AG04449 (cell line): ENCODE results near the gene YBX2.
A peak's percentile ranks its signal among the peaks of the same experiment; 100 is the strongest.

ENCODE experiments used
- CTCF ChIA-PET: fragments of 350-600 bp; formaldehyde crosslinking; extraction: SDS; loops from one replicate; lab custom pipeline; 2021; ENCODE audit warnings: antibody characterized with exemption; lab: Yijun Ruan, JAX
- POLR2A ChIA-PET: fragments of 400-600, 350-600 bp; formaldehyde crosslinking; extraction: SDS; loops from one replicate; lab custom pipeline; 2020; ENCODE audit warnings: antibody characterized with exemption, inconsistent platforms; lab: Yijun Ruan, JAX
- DNase-seq: peaks from one replicate; pipeline ENCODE4 v3.0.0-alpha.2; 2010; ENCODE audit warnings: low read depth, low spot score
- H3K4me3 ChIP-seq: 2 replicates; pipeline ENCODE4 v1.5.1; 2011; ENCODE audit warnings: low read depth, mild to moderate bottlenecking, control low read depth, low read length
- TF ChIP-seq, protein P1 (sequence below): IDR thresholded peaks from one replicate; pipeline ENCODE4 v1.5.1; 2011; ENCODE audit warnings: mild to moderate bottlenecking, moderate library complexity, low read length, control low read depth, inconsistent platforms; ENCODE audit not compliant: insufficient read depth; ENCODE audit errors: missing control alignments

Gene YBX2

DNA sequence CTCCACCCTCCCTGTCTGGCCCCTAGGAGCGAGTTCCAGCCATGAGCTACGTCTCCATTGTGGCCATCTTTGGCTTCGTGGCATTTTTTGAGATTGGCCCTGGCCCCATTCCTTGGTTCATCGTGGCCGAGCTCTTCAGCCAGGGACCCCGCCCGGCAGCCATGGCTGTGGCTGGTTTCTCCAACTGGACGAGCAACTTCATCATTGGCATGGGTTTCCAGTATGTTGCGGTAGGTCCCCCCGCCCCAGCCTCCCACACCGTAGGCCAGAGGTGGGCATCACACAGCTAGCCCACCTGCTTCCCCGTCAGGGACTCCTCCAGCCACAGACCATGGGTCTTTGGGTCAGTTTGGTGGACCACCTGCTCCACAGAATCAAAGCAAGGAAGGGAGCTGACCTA is 8.8 kb downstream of the YBX2 start:
- POLR2A ChIA-PET: interaction anchor here (0.9 kb wide), 1 partner anchor 29 kb away, joined by 3 read pairs; the partner anchor contains the start of gene GPS2
- CTCF ChIA-PET: interaction anchor here (1.0 to 13.4 kb wide), 4 partner anchors 15 to 65 kb away, joined by 3 to 255 read pairs (median 4); no protein-coding TSS in a partner anchor
- no peak overlapping the region for H3K4me3 ChIP-seq
- DNase-seq: no peak
- TF ChIP-seq, protein P1, sequence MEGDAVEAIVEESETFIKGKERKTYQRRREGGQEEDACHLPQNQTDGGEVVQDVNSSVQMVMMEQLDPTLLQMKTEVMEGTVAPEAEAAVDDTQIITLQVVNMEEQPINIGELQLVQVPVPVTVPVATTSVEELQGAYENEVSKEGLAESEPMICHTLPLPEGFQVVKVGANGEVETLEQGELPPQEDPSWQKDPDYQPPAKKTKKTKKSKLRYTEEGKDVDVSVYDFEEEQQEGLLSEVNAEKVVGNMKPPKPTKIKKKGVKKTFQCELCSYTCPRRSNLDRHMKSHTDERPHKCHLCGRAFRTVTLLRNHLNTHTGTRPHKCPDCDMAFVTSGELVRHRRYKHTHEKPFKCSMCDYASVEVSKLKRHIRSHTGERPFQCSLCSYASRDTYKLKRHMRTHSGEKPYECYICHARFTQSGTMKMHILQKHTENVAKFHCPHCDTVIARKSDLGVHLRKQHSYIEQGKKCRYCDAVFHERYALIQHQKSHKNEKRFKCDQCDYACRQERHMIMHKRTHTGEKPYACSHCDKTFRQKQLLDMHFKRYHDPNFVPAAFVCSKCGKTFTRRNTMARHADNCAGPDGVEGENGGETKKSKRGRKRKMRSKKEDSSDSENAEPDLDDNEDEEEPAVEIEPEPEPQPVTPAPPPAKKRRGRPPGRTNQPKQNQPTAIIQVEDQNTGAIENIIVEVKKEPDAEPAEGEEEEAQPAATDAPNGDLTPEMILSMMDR: no peak

DNA sequence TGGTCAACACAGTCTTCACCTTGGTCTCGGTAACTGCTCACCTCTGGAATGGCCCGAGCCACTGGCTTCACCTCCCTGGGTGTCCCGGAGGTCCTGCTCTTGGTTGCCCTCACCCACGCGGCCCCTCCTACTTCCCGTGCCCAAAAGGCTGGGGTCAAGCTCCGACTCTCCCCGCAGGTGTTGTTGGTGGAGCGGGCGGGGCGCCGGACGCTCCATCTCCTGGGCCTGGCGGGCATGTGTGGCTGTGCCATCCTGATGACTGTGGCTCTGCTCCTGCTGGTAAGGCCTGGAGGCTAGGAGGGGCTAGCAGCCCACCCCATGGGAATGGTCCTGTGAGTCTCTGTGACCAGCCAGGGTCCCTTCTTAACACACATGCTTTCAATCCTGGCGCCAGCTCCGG is 9.5 kb downstream of the YBX2 start:
- no peak for DNase-seq
- ChIA-PET POLR2A (interaction anchor here (0.9 kb wide), 1 partner anchor 30 kb away, joined by 3 read pairs; the partner anchor contains the start of gene GPS2), CTCF (interaction anchor here (1.0 to 13.4 kb wide), 4 partner anchors 16 to 85 kb away, joined by 3 to 255 read pairs (median 4); no protein-coding TSS in a partner anchor)
- TF ChIP-seq, protein P1: no peak
- H3K4me3 ChIP-seq: no peak overlapping the region

DNA sequence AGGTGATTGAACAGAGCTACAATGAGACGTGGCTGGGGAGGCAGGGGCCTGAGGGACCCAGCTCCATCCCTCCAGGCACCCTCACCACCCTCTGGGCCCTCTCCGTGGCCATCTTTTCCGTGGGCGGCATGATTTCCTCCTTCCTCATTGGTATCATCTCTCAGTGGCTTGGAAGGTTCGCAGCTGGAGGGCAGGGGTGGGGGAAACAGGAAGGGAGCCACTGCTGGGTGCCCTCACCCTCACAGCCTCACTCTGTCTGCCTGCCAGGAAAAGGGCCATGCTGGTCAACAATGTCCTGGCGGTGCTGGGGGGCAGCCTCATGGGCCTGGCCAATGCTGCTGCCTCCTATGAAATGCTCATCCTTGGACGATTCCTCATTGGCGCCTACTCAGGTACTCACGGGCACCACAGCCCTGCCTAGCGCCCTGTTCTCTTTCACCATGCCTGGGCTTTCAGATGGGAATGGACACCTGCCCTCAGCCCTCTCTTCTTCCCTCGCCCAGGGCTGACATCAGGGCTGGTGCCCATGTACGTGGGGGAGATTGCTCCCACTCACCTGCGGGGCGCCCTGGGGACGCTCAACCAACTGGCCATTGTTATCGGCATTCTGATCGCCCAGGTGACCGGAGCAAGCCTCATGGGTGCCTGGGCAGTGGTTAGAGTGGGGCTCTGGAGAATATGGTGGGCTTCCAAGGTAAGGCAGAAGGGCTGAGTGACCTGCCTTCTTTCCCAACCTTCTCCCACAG is 10.8 kb downstream of the YBX2 start:
- no peak for DNase-seq
- CTCF ChIA-PET: interaction anchor here (0.8 to 13.4 kb wide), 7 partner anchors 8 to 277 kb away, joined by 3 to 255 read pairs (median 7); no protein-coding TSS in a partner anchor
- POLR2A ChIA-PET: no interaction called here
- TF ChIP-seq, protein P1: no peak
- H3K4me3 ChIP-seq: no peak overlapping the region

DNA sequence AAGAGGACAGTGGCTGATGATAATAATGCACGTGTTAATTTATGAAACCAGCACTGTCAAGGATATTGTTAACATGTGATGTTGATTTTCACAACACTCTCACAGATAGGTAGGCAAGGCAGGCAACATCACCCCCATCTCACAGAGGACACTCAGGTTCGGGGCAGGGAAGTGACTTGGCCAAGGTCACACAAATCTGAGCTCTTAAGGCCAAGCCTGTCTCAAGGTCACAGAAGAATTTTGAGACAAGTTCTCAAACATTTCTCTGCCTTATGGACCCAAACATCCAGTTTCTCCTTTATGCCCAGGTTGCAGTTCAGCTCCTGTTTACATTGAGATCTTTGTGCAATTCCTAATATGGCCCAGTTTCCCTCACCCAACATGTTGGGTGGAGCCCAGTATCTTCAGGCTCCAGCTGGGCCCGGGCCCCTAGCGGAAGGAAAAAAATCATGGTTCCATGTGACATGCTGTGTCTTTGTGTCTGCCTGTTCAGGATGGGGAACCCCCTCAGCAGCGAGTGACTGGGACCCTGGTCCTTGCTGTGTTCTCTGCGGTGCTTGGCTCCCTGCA is 11.6 kb downstream of the YBX2 start:
- ChIA-PET POLR2A (interaction anchor here (0.6 to 0.7 kb wide), 2 partner anchors 16 kb away, joined by 3 to 4 read pairs; no protein-coding TSS in a partner anchor), CTCF (interaction anchor here (0.8 to 13.4 kb wide), 7 partner anchors 9 to 405 kb away, joined by 3 to 255 read pairs (median 7); partner anchors contain the start of genes TP53 and WRAP53)
- TF ChIP-seq, protein P1: no peak
- no peak for DNase-seq
- H3K4me3 ChIP-seq: no peak overlapping the region

DNA sequence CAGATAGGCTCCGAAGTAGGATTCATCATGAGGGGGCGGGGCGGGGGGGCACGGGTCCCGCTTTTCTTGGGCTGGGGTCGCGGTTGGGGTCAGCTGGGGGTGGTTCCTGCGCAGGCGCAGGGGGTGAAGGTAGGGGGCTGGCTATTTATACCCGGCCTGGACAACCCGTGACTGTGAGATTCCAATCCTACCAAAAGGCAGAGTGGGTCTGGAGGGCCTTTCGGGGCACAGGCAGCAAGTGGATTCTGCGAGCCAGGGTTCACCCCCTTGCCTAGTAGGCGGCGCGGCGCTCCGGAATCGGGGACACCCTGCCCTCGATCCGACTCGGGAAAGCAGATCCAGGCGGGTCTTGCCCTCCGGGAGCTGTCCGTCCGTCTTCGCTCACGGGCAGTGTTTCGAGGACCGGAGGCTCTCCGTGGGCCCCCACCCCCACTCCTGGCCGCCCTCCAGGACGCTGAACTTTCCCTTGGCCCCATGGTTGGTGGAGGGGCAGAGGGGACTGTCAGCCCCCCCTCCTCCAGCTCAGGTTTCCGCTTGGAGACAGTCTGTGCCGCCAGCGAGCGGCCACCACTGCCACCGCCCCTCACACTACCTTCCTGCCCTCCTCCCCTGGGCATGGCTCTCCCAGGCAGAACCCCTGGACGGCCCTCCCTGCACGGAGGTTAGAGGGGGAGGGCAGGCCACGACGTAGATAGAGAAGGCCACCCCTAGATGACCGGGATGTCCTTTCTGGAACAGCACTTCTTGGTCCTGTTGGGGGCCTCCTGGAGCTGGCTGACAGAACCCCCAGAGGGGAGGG is 12.3 kb downstream of the YBX2 start:
- ChIA-PET POLR2A (interaction anchor here (0.7 to 1.4 kb wide), 2 partner anchors 16 to 22 kb away, joined by 3 to 4 read pairs; no protein-coding TSS in a partner anchor), CTCF (interaction anchor here (0.8 to 13.4 kb wide), 10 partner anchors 9 to 405 kb away, joined by 3 to 255 read pairs (median 15); partner anchors contain the start of genes TP53 and WRAP53)
- TF ChIP-seq, protein P1: no peak
- no peak for DNase-seq
- peak overlapping the region; percentile 52 for H3K4me3 ChIP-seq
